HG03280 (cell line): ENCODE results near the gene NEK4.

Source experiments
- ATAC-seq: cut with Tn5 transposase; IDR thresholded peaks from one replicate; pipeline ENCODE4 v1.9.1; 2021; ENCODE audit warnings: mild to moderate bottlenecking, moderate library complexity; ENCODE audit not compliant: unreplicated experiment

The NEK4 gene

GRCh38 chr3:52705438-52705687 is 65.4 kb downstream of the NEK4 start:
- ATAC-seq: no peak

- ATAC-seq: no peak
Measured at GRCh38 chr3:52704611-52705437, 65.9 kb downstream of the NEK4 start.

DNA sequence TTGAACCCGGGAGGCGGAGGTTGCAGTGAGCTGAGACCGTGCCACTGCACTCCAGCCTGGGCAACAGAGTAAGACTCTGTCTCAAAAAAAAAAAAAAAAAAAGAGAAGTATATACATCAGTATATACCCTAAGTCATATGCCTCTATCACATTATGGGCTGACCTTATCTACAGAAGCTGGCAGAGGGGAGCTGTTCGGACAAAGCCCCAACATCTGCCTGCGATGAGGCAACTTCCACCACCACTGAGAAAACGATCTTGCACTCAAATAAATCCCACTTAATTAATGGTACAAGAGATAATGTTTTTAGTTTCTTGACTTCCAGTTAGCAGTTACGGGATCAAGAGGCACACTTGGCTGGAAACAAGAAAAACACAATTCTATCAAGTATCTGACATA is 67.4 kb downstream of the NEK4 start:
- no peak for ATAC-seq

DNA sequence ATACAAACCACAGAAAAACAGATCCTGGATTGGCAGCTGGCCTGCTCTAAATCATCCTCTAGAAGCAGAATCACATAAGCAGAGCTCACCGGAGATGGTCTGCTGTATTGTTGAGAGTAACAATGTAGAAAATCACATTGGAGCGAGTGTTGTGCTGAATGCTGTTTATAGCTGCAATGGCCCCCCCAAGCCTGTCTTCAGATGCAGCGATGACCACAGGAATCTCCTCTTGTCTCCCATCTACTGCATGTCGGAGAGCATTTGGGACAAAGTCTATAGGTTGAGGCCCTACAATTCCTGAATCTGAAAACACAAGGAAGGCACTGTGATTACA is 73.1 kb downstream of the NEK4 start:
- no peak for ATAC-seq

- ATAC-seq: no peak
Measured at GRCh38 chr3:52696830-52697631, 73.7 kb downstream of the NEK4 start.

GRCh38 chr3:52695798-52696671 is 74.7 kb downstream of the NEK4 start:
- no peak for ATAC-seq

GRCh38 chr3:52694528-52695189 is 76.1 kb downstream of the NEK4 start:
- ATAC-seq: no peak

DNA sequence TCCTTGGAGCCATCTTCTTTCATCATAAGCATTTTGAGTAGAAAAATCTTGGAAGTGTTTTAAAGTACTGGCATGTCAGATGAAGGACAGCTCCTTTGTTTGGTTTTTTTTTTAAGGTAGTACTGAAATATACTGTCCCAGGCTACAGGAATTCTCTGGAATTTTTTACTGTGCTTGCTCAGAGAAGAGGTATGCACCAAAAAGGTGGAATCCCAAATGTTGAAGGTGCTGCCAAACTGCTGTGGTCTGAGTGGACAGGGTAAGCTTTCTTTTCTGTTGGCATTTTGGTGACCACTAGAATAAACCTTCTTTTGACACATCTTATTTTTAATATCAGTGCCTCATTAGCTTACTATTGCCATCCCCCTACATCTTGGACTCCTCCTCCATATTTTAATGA is 77.7 kb downstream of the NEK4 start:
- ATAC-seq: no peak

GRCh38 chr3:52690560-52690959 is 80.2 kb downstream of the NEK4 start:
- ATAC-seq: no peak

DNA sequence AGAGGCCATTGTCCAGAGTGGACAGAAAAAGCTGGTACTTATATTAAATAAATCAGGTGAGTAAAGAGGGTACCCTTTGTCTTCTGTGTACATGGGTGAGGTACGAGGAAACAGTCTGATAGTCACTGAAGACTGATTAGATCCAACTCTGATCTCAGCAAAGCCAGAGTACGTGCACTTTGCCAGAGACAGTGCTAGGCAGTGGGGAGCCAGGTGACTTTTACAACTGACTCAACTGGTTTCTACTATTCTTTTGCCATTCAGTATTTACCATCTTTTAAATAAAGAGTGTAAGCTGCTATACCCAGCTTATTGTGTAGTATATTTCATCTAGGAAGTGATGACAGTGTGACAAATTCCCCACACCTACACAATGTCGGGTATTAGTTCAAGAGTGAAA is 81.6 kb downstream of the NEK4 start:
- ATAC-seq: no peak

GRCh38 chr3:52688266-52688665 is 82.5 kb downstream of the NEK4 start:
- ATAC-seq: no peak

DNA sequence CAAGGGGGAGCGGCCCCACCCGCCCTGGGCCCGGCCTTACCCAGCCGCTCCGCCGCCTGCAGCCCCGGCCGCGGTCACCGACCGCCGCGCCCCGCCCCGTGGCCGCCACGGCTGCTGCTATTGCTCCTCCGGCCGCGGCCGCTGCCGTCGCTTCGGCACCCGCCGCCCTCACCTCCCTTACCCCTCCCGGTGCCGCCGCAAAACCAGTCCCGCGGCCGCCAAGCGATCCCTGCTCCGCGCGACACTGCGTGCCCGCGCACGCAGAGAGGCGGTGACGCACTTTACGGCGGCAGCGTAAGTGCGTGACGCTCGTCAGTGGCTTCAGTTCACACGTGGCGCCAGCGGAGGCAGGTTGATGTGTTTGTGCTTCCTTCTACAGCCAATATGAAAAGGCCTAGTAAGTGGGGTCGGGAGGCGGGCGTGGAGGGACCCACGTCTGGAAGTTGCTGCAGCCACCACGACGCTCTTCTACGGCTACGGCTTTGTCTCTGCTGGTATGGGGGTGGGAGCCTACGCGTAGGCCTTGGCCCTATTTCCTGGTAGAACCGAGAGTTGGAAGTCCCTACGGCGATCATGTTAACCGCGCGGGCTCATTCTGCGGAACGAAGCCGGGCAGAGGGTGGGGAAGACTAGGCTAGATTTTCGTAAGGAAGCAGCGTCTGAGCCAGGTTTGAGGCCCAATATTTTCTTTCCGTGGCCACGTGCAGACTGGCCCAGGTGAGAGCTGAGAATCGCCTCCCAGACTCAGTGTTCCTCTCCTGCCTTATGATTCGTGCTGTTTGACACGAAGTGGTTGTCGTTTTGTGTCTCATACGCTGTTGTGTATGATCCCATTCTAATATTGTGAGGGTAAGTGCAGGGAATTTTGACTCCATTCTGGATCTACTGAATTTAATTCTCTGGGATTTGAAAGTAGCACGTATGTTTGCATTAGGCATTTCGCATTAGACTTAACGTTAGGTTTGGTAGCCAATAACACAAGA is 84.7 kb downstream of the NEK4 start, which contains the start of the genes GNL3 and PBRM1:
TSS of gene GNL3 (plus strand) at position 324 of the 983 bp plus-strand sequence. CDS start at position 385, 61 bp downstream.
TSS of gene PBRM1 (minus strand) at position 205 of the 983 bp plus-strand sequence.
- peak; percentile 76 for ATAC-seq

GRCh38 chr3:52685285-52685708 is 85.4 kb downstream of the NEK4 start:
- ATAC-seq: peak; percentile 80

DNA sequence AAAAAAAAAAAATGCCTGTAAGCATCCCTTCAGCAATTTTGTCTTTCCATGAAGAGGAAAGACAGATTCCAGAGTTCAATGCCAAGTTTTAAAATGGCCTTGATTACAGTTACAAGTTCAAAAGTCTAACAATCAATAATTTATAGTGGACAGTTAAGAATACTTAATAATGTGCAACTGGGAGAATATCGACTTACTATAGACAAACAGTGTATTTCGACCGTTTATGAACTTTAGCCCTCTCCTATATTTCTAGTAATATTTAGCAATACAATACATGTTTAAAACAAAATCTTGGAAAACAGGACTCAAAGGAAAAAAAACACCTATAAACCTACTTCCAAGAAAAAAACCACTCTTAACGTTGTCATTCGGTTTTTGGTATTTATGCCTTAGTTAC is 86.6 kb downstream of the NEK4 start:
- no peak for ATAC-seq

- ATAC-seq: no peak
Measured at GRCh38 chr3:52683611-52684010, 87.1 kb downstream of the NEK4 start.

DNA sequence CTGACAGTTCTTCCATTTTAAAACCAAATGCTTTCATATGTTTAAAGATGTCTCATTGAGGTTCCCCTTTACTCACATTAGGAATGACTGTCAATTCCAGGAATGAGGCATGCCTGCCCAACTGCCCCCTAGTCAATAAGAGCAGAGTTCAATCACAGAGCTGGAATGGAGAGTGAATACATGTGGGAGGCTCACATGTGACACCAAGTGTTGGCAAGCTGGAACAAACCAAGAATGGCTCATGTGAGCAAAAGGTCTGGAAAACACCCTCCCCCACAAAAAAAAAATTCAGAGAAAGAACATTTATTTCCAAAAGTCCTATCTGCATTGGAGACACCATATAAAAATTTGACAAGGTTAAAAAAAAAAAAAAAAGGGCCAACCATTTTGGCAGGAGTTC is 88.7 kb downstream of the NEK4 start:
- no peak for ATAC-seq

GRCh38 chr3:52681596-52681995 is 89.1 kb downstream of the NEK4 start:
- ATAC-seq: no peak

DNA sequence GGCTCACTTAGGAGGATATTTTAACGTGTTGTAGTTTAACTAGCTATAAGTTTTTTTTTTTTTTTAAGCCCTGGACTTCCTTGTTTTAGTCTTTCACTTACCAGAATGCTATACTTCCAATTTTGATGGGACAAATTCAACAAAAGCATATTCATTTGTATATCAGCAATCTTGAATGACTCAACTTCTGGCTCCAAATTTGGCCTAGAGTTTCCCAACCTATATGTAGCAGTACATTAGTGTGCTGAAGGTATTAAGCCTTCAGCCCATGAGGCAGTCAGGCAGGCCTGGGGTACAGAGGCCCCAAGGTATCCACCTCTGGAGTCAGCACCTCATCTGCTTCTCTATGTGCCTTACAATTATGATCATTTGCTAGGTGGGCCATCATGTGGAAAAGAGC is 90.9 kb downstream of the NEK4 start:
- ATAC-seq: no peak

DNA sequence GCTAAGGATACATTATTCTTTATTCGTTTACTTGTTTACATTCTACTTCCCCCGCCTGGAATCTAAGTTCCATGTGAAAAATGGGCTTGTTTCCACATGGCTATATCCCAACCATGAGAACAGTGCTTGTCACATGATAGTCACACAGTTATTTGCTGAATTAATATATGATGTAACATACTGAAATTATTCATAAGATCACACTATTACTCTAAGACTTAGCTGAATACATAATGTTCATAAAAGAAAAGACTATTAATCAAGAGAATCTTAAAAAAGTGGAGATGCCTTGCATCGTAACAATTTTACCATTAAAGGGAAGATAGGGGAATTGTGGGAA is 91.6 kb downstream of the NEK4 start:
- ATAC-seq: no peak
